GM10266 (cell line): ENCODE results near the gene SDK1.

Source experiments
- DNase-seq: peaks from one replicate; pipeline ENCODE4 v3.0.0; 2012; ENCODE audit errors: extremely low spot score
- CTCF ChIP-seq: IDR thresholded peaks from 2 replicates; pipeline ENCODE4 v1.5.1; 2012; ENCODE audit warnings: mild to moderate bottlenecking, low read depth; ENCODE audit not compliant: control insufficient read depth, insufficient read depth; ENCODE audit errors: missing control alignments

The SDK1 gene

GRCh38 chr7:4037308-4037707 lies 736.3 kb downstream of the SDK1 start:
- no peak for DNase-seq
- TF ChIP-seq CTCF, result no peak

- DNase-seq, result no peak
- TF ChIP-seq CTCF, result no peak
Measured at GRCh38 chr7:4037877-4038276, 736.8 kb downstream of the SDK1 start.

GRCh38 chr7:4040109-4040928 lies 739.3 kb downstream of the SDK1 start:
- no peak for DNase-seq
- TF ChIP-seq CTCF, result no peak

- DNase-seq, result no peak
- TF ChIP-seq CTCF, result no peak
Measured at GRCh38 chr7:4042402-4043045, 741.5 kb downstream of the SDK1 start.

GRCh38 chr7:4043988-4044387 lies 742.9 kb downstream of the SDK1 start:
- no peak for TF ChIP-seq CTCF
- no peak for DNase-seq

- no peak for DNase-seq
- no peak for TF ChIP-seq CTCF
Measured at GRCh38 chr7:4045450-4045849, 744.4 kb downstream of the SDK1 start.

GRCh38 chr7:4045975-4046374 lies 744.9 kb downstream of the SDK1 start:
- DNase-seq, result no peak
- TF ChIP-seq CTCF, result no peak
